GM18873 (cell line): ENCODE data around the gene ARHGAP22.

Source experiments
- ATAC-seq: cut with Tn5 transposase; IDR thresholded peaks from one replicate; pipeline ENCODE4 v1.9.1; 2021; ENCODE audit warnings: mild to moderate bottlenecking, moderate library complexity, moderate number of reproducible peaks; ENCODE audit not compliant: unreplicated experiment, low FRiP score

ARHGAP22 gene

DNA sequence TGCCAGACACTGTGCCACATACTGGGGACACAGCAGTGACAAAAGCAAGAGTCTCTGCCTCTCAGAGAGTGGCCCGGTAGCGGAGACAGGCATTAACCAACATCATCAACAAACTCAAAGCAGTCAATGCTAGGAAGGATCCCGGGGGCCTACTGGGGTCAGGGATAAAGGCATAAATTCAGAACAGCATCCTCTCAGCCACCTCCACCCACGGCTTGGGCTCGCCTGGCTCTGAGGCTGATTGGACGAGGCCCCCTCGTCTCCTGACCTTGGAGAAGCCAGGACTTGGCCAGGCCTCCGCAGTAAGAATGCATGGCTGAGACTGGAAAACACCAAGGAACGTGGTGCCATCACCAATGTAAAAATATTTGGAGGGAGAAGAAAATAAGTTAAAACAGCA lies 102.1 kb downstream of the ARHGAP22 start:
- no peak for ATAC-seq

DNA sequence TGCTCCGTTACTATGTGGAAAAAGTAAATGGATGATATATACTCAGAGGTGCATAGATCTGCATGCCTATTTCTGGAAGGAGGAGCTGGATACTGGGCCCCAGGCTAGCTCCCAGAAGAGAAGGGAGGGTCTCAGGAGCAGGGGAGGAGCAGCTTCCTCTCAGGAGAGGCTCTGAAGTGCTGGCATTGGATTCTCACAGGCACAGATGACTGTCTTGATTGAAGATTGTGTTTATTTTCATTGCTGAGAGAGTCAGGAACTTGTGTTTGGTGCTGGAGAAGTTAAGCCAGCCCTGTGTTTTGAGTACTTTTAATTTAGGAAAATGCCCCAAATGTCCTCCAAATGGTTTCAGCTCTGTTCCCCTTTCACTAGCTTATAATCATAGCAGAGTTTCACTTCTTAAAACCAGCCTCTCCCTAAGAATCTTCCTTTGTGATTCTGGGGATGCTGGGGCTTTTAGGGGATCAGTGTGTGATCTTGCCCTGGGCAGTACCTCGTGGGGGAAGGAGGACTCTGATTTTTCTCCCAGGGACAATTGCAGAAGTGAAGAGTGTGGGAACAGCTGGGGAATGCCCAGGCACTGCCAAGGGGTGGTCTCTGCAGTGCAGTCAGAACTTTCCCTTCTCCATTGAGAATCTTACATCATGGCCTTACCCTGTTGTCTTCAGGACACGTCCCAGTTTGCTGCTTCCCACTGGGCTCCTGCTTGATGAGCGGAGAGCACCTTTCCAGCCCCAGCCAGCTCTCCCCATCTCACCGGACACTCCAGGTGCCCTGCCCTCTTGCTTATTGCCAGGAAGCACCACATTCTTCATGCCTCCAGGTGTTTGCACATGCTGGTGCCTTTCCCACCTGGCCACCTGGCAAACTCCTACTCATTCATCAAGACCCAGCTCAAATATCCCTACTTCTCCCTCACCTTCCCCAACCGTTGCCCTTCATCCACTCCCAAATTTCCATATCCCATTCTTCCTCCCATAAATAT lies 102.8 kb downstream of the ARHGAP22 start:
- no peak for ATAC-seq

DNA sequence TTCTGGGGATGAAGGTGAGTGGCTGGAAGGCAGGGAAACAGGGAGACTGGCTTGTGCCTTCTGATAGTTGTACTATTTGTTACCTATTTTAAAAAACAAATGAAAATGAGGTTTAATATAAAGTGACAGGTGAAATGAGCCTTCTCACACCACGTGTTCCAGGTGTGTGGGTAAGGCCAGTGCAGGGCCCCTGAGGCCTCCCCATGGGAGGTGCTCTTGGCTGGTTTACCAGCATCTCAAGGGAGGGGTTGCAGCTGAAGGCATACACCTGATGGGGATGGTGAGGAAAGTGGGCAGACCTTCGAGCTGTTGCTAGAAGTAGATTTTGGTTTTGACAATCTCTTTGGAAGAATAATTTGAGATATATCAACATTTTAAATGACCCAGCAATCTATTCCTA lies 103.6 kb downstream of the ARHGAP22 start:
- ATAC-seq: no peak

DNA sequence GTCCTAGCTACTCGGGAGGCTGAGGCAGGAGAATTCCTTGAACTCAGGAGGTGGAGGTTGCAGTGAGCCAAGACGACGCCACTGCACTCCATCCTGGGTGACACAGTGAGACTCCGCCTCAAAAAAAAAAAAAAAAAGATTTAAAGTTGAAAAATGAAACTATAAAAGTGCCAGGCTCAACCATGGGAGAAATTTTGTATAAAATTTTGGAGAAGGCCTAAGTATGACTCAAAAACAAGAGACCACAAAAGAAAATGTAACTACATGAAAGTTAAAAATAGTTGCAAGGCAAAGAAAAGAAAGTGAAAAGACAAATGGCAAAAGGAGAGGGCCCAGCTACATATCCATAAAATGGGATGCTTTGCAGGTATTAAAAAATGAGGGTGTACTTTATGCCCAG lies 104.1 kb downstream of the ARHGAP22 start:
- no peak for ATAC-seq

DNA sequence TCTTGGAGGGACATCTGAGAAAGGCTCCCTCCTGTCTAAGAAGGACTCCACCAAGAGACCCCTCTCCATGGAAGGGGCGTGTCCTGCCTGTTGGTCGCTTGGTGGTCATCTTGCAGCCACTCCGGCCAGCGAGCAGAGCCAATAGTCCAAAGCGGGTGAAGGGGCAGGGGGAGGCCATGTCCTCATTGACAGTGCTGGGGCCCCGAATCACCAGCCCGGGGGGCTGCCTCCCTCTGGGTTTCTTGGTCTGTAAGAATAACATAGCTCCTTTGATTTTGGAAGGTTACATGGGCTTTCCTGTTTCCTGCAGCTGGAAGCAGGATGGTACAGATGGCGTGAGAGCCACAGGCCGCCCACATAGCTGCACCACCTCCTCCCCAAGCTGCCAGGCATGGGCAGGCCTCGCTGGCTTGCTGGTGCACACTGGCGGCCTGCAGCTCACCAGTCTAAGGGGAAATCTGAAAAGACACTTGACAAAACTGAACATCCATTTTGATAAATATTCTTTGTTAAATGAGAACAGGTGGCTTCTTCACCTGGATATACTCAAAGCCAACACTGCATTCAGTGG lies 105.8 kb downstream of the ARHGAP22 start:
- ATAC-seq: no peak

DNA sequence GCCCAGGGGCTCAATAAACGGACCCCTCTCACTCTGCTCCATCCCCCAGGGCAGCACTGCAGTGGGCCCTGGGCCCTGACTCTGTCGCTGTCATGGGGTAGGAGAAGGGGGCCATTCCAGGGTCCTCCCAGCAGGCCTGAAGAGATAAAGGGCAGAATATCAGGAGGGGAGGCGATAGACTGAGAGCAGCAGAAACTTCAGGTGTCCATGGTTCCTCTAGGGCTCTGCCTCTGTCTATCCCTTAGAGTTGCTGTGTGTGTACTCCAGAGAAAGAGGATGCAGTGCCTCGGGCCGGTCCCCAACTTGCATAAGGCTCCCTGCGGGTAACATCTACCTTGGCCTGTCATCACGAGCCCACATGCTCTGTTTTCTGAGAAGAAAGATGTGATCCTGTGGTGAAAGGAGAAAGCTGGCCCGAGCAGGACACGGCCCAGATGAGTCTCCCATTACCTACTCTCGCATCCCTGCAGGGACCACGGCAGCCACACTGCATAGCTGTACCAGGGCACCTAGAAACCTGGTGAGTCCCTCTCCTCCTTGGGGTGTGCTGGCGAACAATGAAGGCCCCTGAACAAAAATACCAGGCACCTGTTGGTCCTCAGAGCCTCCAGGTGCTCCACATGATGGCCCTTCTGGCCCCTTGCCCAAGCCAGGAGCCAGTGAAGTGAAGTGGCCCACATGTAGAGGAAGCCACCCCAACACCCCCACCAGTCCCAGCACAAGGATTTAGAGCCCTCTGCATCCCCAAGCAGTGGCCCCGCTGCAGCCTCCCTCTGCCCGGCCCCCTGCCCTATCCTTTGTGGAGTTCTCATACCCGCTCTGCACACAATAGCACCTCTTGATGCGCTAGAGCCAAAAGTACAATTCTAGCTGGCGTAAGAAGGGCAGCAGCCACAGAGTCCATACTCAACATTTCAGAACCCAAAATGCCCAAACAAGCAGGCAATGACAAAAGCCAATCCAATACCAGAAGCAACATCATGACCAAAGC lies 106.8 kb downstream of the ARHGAP22 start:
- no peak for ATAC-seq

DNA sequence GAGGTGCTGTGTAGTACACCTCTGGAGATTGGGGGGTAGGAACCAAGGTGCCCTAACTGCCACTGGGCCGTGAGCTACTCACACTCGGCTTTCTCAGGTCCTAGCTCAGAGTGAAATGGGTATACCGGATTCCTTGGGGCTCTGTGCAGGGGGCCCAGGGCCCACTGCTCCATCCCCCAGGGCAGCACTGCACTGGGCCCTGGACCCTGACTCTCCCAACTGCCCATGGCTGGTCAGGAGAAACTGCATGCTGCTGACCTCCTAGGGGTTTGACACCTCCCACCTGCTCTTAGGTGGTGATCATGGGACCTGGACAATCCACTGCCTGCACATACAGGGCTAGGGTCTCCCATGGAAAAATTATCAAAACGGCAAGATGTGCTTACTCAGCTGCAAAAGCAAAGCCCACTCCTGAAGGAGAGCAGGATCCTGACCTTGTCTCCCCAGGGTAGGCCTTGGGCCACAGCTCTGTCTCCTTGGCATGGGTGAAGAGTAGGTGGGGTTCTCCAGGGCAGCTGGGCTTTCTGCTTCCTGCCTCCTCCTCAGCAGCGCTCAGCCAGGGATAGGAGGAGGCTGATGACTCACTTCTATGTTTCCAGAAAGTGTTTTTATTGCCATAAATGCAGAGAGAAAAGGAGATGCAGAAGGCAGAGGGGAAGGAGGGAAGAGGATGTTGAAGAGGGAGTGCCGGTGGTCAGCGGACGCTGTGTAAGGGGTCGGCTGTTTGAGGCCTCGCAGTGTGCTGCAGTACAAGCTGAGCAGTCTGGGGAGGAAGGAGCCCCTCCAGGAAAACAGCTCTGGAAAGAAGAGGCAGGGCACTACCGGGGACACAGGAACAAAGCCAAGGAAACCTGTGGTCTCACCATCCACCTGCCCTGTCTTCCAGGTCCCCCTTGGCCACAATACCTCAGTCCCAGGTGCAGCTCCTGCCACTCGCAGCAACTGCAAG lies 107.8 kb downstream of the ARHGAP22 start:
- ATAC-seq: no peak

DNA sequence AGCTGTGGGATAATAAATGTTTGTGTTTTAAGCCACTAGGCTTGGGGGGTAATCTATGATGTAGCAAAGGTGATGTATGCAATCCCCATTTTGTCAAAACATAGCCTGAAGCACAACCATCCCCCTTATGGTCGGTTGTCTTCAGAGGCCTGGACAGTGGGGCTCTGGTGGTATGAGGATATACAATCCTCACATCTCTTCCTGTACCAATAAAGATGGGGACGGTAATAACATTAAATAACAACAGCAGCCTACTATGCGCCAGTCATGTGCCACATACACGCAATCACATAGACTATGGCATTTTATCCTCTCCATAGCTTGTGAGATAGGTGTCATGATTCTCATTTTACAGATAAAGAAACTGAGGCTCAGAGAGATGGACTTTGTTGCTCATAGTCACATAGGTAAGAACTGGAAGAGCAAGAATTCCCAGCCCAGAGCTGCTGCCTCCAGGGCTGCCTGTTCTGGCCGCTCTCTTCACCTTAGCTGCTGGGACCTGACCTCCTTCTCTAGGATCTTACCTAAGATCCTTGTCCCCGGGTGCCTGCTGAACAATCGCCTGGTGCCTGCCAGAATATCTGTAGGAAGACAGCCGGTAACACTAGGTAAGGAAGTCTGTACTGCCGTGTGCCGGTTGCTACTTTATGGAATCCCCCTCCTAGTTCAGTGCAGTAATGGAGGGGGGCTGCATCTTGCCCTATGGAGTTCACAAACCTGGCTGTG lies 108.6 kb downstream of the ARHGAP22 start:
- no peak for ATAC-seq

DNA sequence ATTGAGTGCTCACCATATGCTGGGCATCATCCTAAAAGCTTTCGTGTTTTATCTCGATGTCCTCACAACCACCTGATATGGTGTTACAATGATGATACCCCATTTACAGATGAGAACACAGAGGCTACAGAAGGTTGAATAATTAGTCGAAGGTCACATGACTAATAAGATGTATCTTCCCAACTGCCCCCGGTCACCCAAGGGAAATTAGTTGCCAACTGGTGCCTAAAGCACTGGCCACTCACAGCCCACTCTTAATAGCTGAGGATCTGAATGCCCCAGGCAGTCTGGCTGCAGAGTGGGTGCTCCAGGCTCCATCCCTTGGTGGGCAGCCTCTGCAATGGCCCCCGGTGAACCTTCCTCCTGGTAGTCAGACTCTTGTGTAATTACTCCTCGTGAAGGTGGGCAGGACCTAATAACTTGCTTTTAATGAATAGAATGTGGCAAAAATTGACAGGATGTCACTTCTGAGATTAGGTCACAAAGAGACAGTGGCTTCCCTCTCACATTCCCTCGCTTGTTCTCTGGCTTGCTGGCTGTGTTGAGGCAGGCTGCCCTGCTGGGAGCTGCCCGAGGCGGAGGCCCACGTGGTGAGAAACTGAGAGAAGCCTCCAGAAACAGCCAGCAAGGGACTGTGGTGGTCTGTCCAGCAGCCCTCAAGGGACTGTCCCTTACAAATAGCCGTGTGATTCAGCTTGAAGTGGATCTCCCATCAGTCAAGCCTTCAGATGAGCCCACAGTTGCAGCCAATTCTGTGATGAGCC lies 109.4 kb downstream of the ARHGAP22 start:
- no peak for ATAC-seq

DNA sequence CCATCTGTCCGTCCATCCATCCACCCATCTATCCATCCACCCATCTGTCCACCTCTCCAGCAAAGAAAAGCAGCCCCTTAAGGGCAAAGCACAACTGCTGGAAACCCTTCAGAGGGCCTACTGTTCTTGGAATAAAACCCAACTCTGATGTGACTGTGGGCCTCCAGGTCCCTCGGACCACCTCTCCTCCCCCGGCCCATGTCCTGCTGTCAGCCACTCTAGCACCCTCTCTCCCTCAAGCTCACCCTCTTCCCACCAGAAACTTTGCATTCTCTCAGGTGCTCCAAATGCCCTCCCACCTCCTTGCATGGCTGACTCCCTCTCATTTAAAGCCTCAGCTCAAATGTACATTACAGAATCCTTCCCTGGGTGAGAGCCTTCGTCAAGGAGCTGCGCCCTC lies 110.3 kb downstream of the ARHGAP22 start:
- ATAC-seq: no peak

DNA sequence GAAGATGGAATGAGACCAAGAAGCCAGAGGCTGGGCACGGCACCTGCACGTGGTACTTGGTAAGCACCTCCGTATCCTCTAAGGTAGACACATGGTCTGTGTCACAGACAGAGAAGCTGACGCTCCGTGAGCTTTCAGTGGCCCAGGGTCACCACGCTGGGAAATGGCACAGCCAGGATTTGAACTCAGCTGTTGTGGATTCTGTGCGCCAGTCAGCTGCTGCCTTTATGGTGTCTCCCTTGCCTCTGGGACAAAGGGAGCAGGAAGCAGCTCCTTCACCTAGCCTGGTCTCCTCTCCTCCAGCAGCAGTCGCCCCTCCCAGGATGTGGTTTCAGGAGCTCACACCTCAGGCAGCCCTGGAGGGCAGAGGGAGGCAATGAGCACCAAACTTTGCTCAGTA lies 110.8 kb downstream of the ARHGAP22 start:
- no peak for ATAC-seq

DNA sequence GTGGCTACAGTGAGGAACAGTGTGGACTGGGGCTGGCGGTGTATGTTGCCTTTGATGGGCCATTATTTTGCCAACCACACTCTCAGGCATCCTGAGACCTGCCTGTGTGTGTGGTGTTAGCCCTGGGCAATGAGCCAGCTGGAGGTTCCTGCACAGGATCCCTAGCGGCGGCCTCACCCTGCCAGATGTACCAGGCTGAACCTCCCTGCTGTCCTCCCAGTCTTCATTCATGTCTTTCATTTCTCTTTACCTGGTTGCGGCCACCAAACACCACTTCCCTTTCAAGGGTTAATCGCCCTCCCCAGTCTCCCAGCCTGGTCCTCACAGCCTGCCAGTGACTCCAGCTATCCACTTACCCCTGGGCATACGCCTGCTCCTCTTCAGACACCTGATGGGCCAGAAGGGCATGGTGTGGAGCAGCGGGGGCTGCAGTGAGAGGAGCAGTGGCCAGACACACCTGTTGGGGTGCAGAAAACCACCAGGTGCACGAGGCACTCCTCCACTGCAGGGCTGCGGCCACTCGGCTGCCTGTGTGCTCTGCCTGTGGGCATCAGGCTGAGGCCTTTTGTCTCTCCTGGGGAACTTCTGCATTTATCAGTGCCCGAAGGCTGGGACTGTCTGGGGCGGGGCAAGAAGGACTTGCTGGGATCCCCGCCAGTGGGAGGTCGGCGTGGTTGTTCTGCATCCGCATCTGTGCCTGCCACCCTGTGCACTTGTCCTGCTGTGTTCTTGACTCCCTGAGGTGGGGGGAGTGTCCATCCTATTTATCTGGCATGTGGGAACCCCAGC lies 111.6 kb downstream of the ARHGAP22 start:
- ATAC-seq: no peak

DNA sequence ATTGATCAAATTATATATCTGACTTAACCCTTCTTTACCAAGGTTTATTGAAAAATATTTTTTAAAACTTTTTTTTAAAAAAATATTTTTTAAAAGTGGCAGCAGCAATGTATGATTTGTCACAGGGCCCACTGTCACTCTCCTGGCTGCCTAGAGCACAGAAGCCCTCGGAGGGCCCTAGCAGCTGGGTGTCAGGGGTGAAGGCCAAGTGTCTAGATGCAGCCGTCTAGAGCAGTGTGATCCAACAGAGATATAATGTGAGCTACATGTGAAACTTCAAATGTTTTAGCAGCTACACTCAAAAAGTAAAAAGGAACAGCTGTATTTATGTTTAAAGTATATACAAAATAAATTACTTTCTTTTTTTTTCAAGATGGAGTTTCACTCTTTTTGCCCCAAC lies 112.7 kb downstream of the ARHGAP22 start:
- no peak for ATAC-seq

DNA sequence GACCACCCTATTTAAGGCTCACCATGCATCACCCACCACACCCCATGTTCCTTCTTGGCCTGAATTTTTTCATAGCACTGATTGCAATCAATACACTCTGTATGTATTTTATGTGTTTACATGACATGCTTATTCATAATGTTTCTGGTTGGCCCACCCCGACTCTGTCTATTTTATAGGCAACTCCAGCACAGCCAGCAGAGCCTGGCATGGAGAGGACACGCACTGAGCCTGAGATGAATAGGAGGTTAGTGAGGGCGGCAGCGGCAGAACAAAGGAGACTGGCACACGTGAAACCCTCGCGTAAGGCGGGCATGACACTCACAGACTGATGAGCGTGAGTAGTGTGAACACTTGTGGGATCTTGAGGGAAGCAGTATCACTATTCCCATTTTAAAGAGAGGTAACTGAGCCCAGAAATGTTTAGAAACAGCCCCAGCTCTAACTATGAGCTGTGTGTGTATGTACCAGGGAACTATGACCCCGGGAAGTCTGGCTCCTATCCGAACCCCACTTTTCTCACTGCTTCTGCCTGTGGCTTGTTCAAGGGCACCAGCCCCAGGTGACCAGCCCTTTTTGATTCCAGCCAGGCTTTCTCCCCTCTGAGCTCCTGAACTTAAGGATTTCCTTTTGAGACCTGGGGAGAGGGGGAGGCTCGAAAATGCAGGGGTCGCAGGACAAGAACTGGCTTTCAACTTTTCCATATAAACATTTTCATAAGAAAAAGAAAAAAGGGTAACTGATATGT lies 113.3 kb downstream of the ARHGAP22 start:
- ATAC-seq: no peak

DNA sequence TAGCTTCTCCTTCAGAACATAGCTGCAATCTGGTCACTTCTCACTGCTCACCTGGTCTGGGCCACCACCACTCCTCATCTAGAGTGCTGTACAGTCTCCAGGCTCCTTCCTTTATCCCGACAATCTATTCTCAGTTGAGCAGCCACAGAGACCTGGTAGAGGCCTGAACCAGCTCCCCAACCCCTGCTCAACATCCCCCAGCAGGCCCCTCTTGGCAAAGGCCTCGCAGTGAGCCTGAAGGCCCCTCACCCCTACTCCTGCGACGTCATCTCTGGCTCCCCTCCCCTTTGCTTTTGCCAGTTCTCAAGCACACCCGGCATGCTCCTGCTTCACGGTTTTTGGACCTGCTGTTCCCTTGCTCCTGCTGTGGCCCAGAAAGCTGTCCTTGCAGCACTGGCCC lies 113.9 kb downstream of the ARHGAP22 start:
- no peak for ATAC-seq

DNA sequence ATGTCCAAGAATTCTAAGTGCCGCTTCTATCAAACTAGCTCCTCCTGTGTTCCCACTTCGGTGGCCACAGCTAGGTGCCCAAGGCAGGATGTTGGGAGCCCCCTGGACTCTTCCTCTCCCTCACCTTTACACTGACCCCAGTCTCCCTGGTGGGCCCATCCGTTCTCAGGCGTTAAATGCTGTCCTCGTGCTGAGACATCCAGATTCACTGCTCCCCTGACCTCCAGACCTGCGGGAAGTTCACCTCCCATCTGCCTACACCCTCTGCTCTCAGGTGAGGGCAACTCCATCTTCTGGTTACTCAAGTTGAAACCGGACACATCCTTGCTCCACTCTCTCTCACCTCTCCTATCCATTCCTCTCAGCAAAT lies 114.3 kb downstream of the ARHGAP22 start:
- ATAC-seq: no peak

DNA sequence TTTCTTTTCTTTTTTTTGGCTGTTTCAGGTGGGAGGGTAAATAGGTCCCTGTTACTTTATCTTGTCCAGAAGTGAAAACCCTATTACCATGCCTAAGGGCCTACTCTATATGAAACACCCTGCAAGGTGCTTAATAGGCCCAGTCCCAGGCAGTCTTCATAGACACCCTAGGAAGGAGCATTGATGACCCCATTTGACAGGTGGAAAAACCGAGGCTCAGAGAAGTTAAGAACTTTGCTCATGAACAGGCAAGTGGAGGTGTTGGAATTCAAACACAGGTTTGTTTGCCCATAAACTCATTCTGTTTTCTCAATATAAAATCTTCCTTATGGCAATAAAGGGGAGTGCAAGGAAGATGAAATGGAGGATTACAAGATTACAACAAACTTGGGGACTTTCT lies 115.8 kb downstream of the ARHGAP22 start:
- ATAC-seq: no peak
